GM23338 (cell line): ENCODE results near the gene AHCYL1. TPM values are rescaled to one million over a fixed set of nuclear protein-coding genes. Genes with fewer than 3 reads are reported as not detected.

ENCODE experiments used
- ATAC-seq: fragments of 200-7000 bp; cut with Tn5 transposase; 3 replicates; pipeline ENCODE4 v1.9.1; 2020
- DNase-seq: peaks from one replicate; pipeline ENCODE4 v3.0.0-alpha.2; 2015; ENCODE audit warnings: low spot score
- H2AFZ ChIP-seq: fragments of 200-600 bp; sonication (generic); 2 replicates; pipeline ENCODE4 v1.8.0; 2016; ENCODE audit warnings: antibody characterized with exemption, mild to moderate bottlenecking, moderate library complexity
- H3F3A ChIP-seq: fragments of 200-600 bp; sonication (generic); replicated peaks from 2 replicates; pipeline ENCODE4 v1.8.0; 2017; ENCODE audit warnings: antibody characterized with exemption, mixed run types, low read depth
- H3K27ac ChIP-seq: fragments of 200-600 bp; sonication (generic); 2 replicates; pipeline ENCODE4 v1.6.1; 2016; ENCODE audit warnings: low read depth
- H3K27me3 ChIP-seq: fragments of 200-600 bp; sonication (generic); 2 replicates; pipeline ENCODE4 v1.8.0; 2016; ENCODE audit warnings: mild to moderate bottlenecking, mixed run types, moderate library complexity; ENCODE audit not compliant: insufficient read depth
- H3K36me3 ChIP-seq: fragments of 200-600 bp; sonication (generic); 2 replicates; pipeline ENCODE4 v1.8.0; 2016; ENCODE audit warnings: mild to moderate bottlenecking; ENCODE audit not compliant: insufficient read depth
- H3K4me1 ChIP-seq: fragments of 200-600 bp; sonication (generic); 2 replicates; pipeline ENCODE4 v1.8.0; 2016; ENCODE audit warnings: mild to moderate bottlenecking, moderate library complexity; ENCODE audit not compliant: insufficient read depth
- H3K4me2 ChIP-seq: fragments of 200-600 bp; sonication (generic); 2 replicates; pipeline ENCODE4 v1.7.1; 2017; ENCODE audit warnings: mixed run types
- H3K4me3 ChIP-seq: fragments of 200-600 bp; sonication (generic); 2 replicates; pipeline ENCODE4 v1.6.1; 2016; ENCODE audit warnings: mixed run types
- H3K79me2 ChIP-seq: fragments of 200-600 bp; sonication (generic); replicated peaks from 2 replicates; pipeline ENCODE4 v1.8.0; 2017; ENCODE audit warnings: mild to moderate bottlenecking; ENCODE audit not compliant: insufficient read depth
- H3K9me2 ChIP-seq: fragments of 200-600 bp; sonication (generic); 2 replicates; pipeline ENCODE4 v1.8.0; 2017; ENCODE audit not compliant: insufficient read depth
- H4K20me1 ChIP-seq: fragments of 200-600 bp; sonication (generic); replicated peaks from 2 replicates; pipeline ENCODE4 v1.8.0; 2017; ENCODE audit warnings: mild to moderate bottlenecking; ENCODE audit not compliant: insufficient read depth
- H3K27ac Mint-ChIP-seq: 2 replicates; pipeline ENCODE4 v1.8.0; 2020; ENCODE audit warnings: inconsistent platforms, mild to moderate bottlenecking, moderate library complexity, mixed read lengths
- H3K27me3 Mint-ChIP-seq: 3 replicates; pipeline ENCODE4 v1.8.0; 2022; ENCODE audit warnings: low read depth, mild to moderate bottlenecking, moderate library complexity, mixed read lengths, inconsistent platforms; ENCODE audit not compliant: insufficient read depth, poor library complexity
- H3K36me3 Mint-ChIP-seq: 3 replicates; pipeline ENCODE4 v1.8.0; 2021; ENCODE audit warnings: low read depth, mild to moderate bottlenecking, inconsistent platforms, moderate library complexity, mixed read lengths
- H3K4me1 Mint-ChIP-seq: 3 replicates; pipeline ENCODE4 v1.8.0; 2020; ENCODE audit warnings: mild to moderate bottlenecking, inconsistent platforms, mixed read lengths
- H3K4me3 Mint-ChIP-seq: 3 replicates; pipeline ENCODE4 v1.8.0; 2021; ENCODE audit warnings: moderate library complexity, mild to moderate bottlenecking, inconsistent platforms, mixed read lengths
- H3K9me3 Mint-ChIP-seq: 3 replicates; pipeline ENCODE4 v1.8.0; 2020; ENCODE audit warnings: moderate library complexity, mild to moderate bottlenecking, inconsistent platforms, mixed read lengths
- EZH2phosphoT487 ChIP-seq: fragments of 200-600 bp; sonication (generic); IDR thresholded peaks from one replicate; pipeline ENCODE4 v1.8.1; 2018; ENCODE audit warnings: antibody characterized with exemption; ENCODE audit not compliant: unreplicated experiment
- NANOG ChIP-seq: IDR thresholded peaks from 2 replicates; pipeline ENCODE4 v1.6.1; 2016; ENCODE audit warnings: antibody characterized with exemption, borderline replicate concordance
- STAT1 ChIP-seq: IDR thresholded peaks from one replicate; pipeline ENCODE4 v1.6.1; 2016; ENCODE audit warnings: antibody characterized with exemption; ENCODE audit not compliant: unreplicated experiment
- ZNF114 ChIP-seq: fragments of 250-450 bp; sonication (Bioruptor Pico); IDR thresholded peaks from 2 replicates; pipeline ENCODE4 v1.5.0; 2020; ENCODE audit warnings: mild to moderate bottlenecking, moderate library complexity
- polyA plus RNA-seq: library from polyadenylated mRNA; unstranded; fragments of >200 nt; fragmentation: Nextera tagmentation; extraction: Ambion mirVana; gene quantifications from 2 replicates; pipeline ENCODE4 v1.2.1, GENCODE V29; 2016
- total RNA-seq: library from RNA; depleted of rRNA; stranded (reverse); fragments of >200 nt; shearing (Covaris generic); gene quantifications from 2 replicates; pipeline ENCODE4 v1.2.3, GENCODE V29; 2014
- TF ChIP-seq, protein P1 (sequence below): IDR thresholded peaks from one replicate; pipeline ENCODE4 v1.6.1; 2018; ENCODE audit warnings: antibody characterized with exemption; ENCODE audit not compliant: unreplicated experiment
- TF ChIP-seq, protein P2 (sequence below): IDR thresholded peaks from 2 replicates; pipeline ENCODE4 v1.6.1; 2016; ENCODE audit warnings: antibody characterized with exemption
- TF ChIP-seq, protein P3 (sequence below): fragments of 250-450 bp; sonication (Bioruptor Pico); IDR thresholded peaks from 2 replicates; pipeline ENCODE4 v1.5.0; 2020; ENCODE audit warnings: mild to moderate bottlenecking, moderate library complexity

The AHCYL1 gene
- total and polyA plus RNA-seq, 2 experiments from 2014 or later = 63.3 to 70.0 TPM

DNA sequence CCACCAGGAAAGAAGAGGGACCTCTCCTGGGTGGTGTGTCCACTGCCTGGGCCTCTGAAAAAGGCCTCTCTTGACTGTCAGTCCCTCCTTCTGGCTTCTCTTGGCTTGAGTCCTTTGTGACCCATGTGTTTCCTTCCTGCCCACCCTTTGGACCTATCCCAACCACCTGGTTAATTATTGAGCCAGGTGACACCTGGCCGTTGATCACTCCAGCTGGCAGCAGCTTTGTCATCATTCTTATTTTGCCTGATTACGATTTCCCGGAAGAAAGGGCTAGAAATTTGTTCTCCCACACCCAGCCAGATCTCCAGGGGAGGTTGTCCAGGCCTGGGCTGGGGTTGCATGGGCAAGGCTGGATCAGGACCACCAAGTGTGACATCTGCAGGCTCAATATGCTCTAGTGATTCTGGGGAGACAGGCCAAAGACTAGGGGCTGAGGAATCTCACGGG is 49.1 kb upstream of the AHCYL1 start:
- no peaks in the 10 kb centered on the region; the same call in 1 of the 2 replicates for H3K36me3 ChIP-seq
- H3K9me2 ChIP-seq = no peaks in the 10 kb centered on the region
- no peak overlapping the region for H3K4me2 ChIP-seq
- no peaks in the 10 kb centered on the region for H4K20me1 ChIP-seq
- Mint-ChIP-seq H3K9me3 (peaks cover 21% of the 10 kb centered on the region), H3K36me3 (peaks cover 9% of the 10 kb centered on the region; the same call in 2 of the 3 replicates), H3K27ac (no peak overlapping the region), H3K4me1 (peaks cover 18% of the 10 kb centered on the region), H3K4me3 (no peak overlapping the region), H3K27me3 (peaks cover 2% of the 10 kb centered on the region)
- H3K27me3 ChIP-seq = no peaks in the 10 kb centered on the region
- no peak for TF ChIP-seq NANOG
- no peak for TF ChIP-seq ZNF114 (CRISPR knock-in tag)
- TF ChIP-seq, protein P1, sequence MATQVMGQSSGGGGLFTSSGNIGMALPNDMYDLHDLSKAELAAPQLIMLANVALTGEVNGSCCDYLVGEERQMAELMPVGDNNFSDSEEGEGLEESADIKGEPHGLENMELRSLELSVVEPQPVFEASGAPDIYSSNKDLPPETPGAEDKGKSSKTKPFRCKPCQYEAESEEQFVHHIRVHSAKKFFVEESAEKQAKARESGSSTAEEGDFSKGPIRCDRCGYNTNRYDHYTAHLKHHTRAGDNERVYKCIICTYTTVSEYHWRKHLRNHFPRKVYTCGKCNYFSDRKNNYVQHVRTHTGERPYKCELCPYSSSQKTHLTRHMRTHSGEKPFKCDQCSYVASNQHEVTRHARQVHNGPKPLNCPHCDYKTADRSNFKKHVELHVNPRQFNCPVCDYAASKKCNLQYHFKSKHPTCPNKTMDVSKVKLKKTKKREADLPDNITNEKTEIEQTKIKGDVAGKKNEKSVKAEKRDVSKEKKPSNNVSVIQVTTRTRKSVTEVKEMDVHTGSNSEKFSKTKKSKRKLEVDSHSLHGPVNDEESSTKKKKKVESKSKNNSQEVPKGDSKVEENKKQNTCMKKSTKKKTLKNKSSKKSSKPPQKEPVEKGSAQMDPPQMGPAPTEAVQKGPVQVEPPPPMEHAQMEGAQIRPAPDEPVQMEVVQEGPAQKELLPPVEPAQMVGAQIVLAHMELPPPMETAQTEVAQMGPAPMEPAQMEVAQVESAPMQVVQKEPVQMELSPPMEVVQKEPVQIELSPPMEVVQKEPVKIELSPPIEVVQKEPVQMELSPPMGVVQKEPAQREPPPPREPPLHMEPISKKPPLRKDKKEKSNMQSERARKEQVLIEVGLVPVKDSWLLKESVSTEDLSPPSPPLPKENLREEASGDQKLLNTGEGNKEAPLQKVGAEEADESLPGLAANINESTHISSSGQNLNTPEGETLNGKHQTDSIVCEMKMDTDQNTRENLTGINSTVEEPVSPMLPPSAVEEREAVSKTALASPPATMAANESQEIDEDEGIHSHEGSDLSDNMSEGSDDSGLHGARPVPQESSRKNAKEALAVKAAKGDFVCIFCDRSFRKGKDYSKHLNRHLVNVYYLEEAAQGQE = no peak
- TF ChIP-seq, protein P2, sequence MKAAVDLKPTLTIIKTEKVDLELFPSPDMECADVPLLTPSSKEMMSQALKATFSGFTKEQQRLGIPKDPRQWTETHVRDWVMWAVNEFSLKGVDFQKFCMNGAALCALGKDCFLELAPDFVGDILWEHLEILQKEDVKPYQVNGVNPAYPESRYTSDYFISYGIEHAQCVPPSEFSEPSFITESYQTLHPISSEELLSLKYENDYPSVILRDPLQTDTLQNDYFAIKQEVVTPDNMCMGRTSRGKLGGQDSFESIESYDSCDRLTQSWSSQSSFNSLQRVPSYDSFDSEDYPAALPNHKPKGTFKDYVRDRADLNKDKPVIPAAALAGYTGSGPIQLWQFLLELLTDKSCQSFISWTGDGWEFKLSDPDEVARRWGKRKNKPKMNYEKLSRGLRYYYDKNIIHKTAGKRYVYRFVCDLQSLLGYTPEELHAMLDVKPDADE = no peak
- TF ChIP-seq STAT1 = no peak
- TF ChIP-seq EZH2phosphoT487 = no peak
- TF ChIP-seq, protein P3, sequence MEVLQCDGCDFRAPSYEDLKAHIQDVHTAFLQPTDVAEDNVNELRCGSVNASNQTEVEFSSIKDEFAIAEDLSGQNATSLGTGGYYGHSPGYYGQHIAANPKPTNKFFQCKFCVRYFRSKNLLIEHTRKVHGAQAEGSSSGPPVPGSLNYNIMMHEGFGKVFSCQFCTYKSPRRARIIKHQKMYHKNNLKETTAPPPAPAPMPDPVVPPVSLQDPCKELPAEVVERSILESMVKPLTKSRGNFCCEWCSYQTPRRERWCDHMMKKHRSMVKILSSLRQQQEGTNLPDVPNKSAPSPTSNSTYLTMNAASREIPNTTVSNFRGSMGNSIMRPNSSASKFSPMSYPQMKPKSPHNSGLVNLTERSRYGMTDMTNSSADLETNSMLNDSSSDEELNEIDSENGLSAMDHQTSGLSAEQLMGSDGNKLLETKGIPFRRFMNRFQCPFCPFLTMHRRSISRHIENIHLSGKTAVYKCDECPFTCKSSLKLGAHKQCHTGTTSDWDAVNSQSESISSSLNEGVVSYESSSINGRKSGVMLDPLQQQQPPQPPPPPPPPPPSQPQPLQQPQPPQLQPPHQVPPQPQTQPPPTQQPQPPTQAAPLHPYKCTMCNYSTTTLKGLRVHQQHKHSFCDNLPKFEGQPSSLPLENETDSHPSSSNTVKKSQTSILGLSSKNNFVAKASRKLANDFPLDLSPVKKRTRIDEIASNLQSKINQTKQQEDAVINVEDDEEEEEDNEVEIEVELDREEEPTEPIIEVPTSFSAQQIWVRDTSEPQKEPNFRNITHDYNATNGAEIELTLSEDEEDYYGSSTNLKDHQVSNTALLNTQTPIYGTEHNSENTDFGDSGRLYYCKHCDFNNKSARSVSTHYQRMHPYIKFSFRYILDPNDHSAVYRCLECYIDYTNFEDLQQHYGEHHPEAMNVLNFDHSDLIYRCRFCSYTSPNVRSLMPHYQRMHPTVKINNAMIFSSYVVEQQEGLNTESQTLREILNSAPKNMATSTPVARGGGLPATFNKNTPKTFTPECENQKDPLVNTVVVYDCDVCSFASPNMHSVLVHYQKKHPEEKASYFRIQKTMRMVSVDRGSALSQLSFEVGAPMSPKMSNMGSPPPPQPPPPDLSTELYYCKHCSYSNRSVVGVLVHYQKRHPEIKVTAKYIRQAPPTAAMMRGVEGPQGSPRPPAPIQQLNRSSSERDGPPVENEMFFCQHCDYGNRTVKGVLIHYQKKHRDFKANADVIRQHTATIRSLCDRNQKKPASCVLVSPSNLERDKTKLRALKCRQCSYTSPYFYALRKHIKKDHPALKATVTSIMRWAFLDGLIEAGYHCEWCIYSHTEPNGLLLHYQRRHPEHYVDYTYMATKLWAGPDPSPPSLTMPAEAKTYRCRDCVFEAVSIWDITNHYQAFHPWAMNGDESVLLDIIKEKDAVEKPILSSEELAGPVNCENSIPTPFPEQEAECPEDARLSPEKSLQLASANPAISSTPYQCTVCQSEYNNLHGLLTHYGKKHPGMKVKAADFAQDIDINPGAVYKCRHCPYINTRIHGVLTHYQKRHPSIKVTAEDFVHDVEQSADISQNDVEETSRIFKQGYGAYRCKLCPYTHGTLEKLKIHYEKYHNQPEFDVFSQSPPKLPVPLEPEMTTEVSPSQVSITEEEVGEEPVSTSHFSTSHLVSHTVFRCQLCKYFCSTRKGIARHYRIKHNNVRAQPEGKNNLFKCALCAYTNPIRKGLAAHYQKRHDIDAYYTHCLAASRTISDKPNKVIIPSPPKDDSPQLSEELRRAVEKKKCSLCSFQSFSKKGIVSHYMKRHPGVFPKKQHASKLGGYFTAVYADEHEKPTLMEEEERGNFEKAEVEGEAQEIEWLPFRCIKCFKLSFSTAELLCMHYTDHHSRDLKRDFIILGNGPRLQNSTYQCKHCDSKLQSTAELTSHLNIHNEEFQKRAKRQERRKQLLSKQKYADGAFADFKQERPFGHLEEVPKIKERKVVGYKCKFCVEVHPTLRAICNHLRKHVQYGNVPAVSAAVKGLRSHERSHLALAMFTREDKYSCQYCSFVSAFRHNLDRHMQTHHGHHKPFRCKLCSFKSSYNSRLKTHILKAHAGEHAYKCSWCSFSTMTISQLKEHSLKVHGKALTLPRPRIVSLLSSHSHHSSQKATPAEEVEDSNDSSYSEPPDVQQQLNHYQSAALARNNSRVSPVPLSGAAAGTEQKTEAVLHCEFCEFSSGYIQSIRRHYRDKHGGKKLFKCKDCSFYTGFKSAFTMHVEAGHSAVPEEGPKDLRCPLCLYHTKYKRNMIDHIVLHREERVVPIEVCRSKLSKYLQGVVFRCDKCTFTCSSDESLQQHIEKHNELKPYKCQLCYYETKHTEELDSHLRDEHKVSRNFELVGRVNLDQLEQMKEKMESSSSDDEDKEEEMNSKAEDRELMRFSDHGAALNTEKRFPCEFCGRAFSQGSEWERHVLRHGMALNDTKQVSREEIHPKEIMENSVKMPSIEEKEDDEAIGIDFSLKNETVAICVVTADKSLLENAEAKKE = no peak
- peaks cover 7% of the 10 kb centered on the region; the same call in 1 of the 2 replicates for H3K4me1 ChIP-seq
- no peaks in the 10 kb centered on the region for H3F3A ChIP-seq
- no peak overlapping the region for H3K4me3 ChIP-seq
- H3K27ac ChIP-seq = no peak overlapping the region
- ATAC-seq (no peak), DNase-seq (no peak)
- no peaks in the 10 kb centered on the region for H3K79me2 ChIP-seq
- no peak overlapping the region for H2AFZ ChIP-seq
